ENCODE measurements around the gene RPL31. TPM values are rescaled to one million over a fixed set of nuclear protein-coding genes. Genes with fewer than 3 reads are reported as not detected.

The RPL31 gene
- total RNA-seq, 2 donors from 2014 or later, result 316 to 425 TPM

DNA sequence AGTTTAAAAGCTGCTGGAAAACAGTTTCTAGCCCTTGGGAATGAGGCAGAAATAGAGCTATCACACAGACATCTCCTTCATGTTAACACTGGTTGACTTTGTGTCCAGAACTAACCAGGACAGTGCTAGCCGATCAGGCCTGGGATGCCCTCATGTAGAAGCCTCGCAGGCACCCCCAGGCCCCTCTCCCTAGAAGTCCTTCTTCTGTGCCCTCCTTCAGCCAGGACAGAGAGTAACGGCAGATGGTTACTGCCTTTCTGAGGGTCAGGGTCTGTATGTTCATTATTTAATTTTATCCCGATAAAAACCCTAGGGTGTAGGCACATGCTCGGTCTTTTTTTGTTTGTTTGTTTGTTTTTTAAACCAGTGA lies 10.7 kb upstream of the RPL31 start:
- Histone ChIP-seq H3K36me3 (replicated peaks in 1 of 2; ENCODE audit: insufficient read depth in 1 of 2, low read depth in 2 of 2) (peaks cover 0 to 14% of the 10 kb centered on the region in 2 donors), H3K4me3 (no peak overlapping the region), H3K9me3 (no peaks in the 10 kb centered on the region), H3K27me3 (no peaks in the 10 kb centered on the region), H3K4me1 (no peaks in the 10 kb centered on the region), H3K27ac (no peak overlapping the region)
- no peak for TF ChIP-seq POLR2A (IDR thresholded peaks at IDR 0.05)
- TF ChIP-seq, protein P1, sequence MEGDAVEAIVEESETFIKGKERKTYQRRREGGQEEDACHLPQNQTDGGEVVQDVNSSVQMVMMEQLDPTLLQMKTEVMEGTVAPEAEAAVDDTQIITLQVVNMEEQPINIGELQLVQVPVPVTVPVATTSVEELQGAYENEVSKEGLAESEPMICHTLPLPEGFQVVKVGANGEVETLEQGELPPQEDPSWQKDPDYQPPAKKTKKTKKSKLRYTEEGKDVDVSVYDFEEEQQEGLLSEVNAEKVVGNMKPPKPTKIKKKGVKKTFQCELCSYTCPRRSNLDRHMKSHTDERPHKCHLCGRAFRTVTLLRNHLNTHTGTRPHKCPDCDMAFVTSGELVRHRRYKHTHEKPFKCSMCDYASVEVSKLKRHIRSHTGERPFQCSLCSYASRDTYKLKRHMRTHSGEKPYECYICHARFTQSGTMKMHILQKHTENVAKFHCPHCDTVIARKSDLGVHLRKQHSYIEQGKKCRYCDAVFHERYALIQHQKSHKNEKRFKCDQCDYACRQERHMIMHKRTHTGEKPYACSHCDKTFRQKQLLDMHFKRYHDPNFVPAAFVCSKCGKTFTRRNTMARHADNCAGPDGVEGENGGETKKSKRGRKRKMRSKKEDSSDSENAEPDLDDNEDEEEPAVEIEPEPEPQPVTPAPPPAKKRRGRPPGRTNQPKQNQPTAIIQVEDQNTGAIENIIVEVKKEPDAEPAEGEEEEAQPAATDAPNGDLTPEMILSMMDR (IDR thresholded peaks at IDR 0.05), result no peak
- intact Hi-C loops (cut with DNase I), result no loop called here
- no peak for ATAC-seq
- WGBS, 2 donors, result 84 to 85% methylated on average over 5 of the region's 5 CpGs
- no peak for DNase-seq

DNA sequence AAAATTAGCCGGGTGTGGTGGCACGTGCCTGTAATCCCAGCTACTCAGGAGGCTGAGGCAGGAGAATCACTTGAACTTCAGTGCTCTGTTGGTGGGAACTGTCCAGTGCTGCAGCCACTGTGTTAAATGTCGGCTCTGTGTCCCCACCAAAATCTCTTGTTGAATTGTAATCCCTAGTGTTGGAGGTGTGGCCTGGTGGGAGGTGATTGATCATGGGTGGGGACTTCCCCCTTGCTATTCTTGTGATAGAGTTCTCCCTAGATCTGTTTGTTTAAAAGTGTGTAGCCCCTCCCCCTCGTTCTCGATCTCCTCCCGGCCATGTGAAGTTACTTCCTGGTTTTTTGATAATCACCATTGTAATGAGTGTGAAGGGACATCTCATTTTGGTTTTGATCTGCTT lies 9.8 kb upstream of the RPL31 start:
- H3K9me3 ChIP-seq, result no peaks in the 10 kb centered on the region
- DNase-seq, result no peak
- peaks cover 0 to 14% of the 10 kb centered on the region in 2 donors for H3K36me3 ChIP-seq (replicated peaks in 1 of 2; ENCODE audit: insufficient read depth in 1 of 2, low read depth in 2 of 2)
- no peak overlapping the region for H3K4me3 ChIP-seq
- 65 to 73% methylated on average over 6 of the region's 6 CpGs for WGBS, 2 donors
- no peak overlapping the region for H3K27ac ChIP-seq
- H3K27me3 ChIP-seq, result no peaks in the 10 kb centered on the region
- TF ChIP-seq, protein P1 (IDR thresholded peaks at IDR 0.05), result no peak
- no peak for TF ChIP-seq POLR2A (IDR thresholded peaks at IDR 0.05)
- intact Hi-C loops (cut with DNase I), result no loop called here
- no peak for ATAC-seq
- H3K4me1 ChIP-seq, result no peaks in the 10 kb centered on the region

DNA sequence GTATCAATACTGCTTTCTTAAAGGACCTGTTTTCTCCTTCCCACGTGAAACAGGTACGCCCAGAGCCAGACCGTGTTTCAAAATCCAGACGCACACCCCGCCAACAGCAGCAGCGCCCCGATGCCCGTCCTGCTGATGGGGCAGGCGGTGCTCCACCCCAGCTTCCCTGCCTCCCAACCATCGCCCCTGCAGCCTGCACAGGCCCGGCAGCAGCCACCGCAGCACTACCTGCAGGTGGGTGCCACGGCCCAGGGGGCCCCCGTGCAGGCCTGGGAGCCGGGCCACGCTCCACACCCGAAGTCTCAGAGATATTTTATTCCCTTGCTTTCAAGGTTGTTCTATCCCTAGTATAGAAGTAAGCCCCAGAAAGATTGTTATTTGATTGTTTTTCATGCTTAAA lies 8.8 kb upstream of the RPL31 start:
- ATAC-seq (no peak), DNase-seq (no peak)
- intact Hi-C loops (cut with DNase I), result no loop called here
- H3K4me1 ChIP-seq, result no peaks in the 10 kb centered on the region
- WGBS, 2 donors, result 89% methylated on average over 15 to 17 of the region's 17 CpGs
- H3K9me3 ChIP-seq, result no peaks in the 10 kb centered on the region
- peaks cover 0 to 14% of the 10 kb centered on the region in 2 donors for H3K36me3 ChIP-seq (replicated peaks in 1 of 2; ENCODE audit: insufficient read depth in 1 of 2, low read depth in 2 of 2)
- H3K4me3 ChIP-seq, result no peak overlapping the region
- no peak for TF ChIP-seq POLR2A (IDR thresholded peaks at IDR 0.05)
- TF ChIP-seq, protein P1 (IDR thresholded peaks at IDR 0.05), result no peak
- no peaks in the 10 kb centered on the region for H3K27me3 ChIP-seq
- H3K27ac ChIP-seq, result no peak overlapping the region

DNA sequence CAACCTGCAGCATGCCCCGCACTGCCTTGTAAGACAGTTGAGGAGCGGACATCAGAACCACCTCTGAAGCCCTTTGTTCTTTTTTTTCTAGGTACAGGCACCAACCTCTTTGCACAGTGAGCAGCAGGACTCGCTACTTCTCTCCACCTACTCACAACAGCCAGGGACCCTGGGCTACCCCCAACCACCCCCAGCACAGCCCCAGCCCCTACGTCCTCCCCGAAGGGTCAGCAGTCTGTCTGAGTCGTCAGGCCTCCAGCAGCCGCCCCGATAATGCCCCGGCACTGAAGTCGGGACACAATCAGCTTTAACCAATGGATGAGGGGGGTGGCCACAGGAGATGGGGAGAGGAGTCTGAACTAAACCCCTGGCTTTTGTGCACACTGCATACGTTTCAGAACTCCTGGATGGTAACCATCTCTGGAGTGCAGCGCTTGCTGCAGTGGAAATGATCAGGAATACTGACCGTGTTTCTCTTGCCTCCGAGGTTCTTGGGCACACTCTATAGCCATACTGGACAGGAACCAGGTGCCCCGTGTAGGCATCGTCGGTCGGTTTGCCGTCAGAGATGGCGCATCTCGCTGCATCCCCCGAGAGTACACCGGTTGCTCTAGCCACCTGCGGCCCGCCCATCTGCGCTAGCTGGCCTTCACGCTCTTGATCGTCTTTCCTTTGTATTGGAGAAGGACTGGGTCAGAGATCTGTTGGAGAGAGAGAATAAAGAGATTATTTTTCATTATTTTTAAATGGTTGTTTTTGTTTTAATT lies 6.6 kb upstream of the RPL31 start:
- no peaks in the 10 kb centered on the region for H3K9me3 ChIP-seq
- intact Hi-C loops (cut with DNase I), result no loop called here
- H3K27me3 ChIP-seq, result no peaks in the 10 kb centered on the region
- ATAC-seq (no peak), DNase-seq (no peak)
- no peak overlapping the region for H3K4me3 ChIP-seq
- no peak for TF ChIP-seq POLR2A (IDR thresholded peaks at IDR 0.05)
- TF ChIP-seq, protein P1 (IDR thresholded peaks at IDR 0.05), result no peak
- peaks cover 0 to 14% of the 10 kb centered on the region in 2 donors for H3K36me3 ChIP-seq (replicated peaks in 1 of 2; ENCODE audit: insufficient read depth in 1 of 2, low read depth in 2 of 2)
- H3K27ac ChIP-seq, result no peak overlapping the region
- 89 to 96% methylated on average over 28 of the region's 28 CpGs for WGBS, 2 donors
- no peaks in the 10 kb centered on the region for H3K4me1 ChIP-seq
